Sigmoid colon (tissue), 4 donors: ENCODE data around the gene PARD3.

Experiments
- CTCF ChIP-seq, 4 experiments: fragments of 450-650 bp in 3 of 4; fragments of 200-600 bp in 1 of 4; IDR thresholded peaks; one replicate each; pipeline ENCODE4 v1.5.1; 2016 to 2019; ENCODE audit warnings: antibody characterized with exemption in 4 of 4, mild to moderate bottlenecking in 3 of 4, moderate library complexity in 2 of 4
- EP300 ChIP-seq, 4 donors: sonication (generic); formaldehyde crosslinking; IDR thresholded peaks; one replicate each; pipeline ENCODE4 v1.6.1; 2017; ENCODE audit warnings: antibody characterized with exemption in 4 of 4
- POLR2A ChIP-seq, 2 donors: fragments of 450-650 bp; IDR thresholded peaks; one replicate each; pipeline ENCODE4 v1.6.1; 2016; ENCODE audit warnings: antibody characterized with exemption in 2 of 2, mild to moderate bottlenecking in 2 of 2, moderate library complexity in 2 of 2
- POLR2AphosphoS5 ChIP-seq, 4 donors: sonication (generic); formaldehyde crosslinking; IDR thresholded peaks; one replicate each; pipeline ENCODE4 v1.6.1; 2017; ENCODE audit warnings: antibody characterized with exemption in 4 of 4

DNA sequence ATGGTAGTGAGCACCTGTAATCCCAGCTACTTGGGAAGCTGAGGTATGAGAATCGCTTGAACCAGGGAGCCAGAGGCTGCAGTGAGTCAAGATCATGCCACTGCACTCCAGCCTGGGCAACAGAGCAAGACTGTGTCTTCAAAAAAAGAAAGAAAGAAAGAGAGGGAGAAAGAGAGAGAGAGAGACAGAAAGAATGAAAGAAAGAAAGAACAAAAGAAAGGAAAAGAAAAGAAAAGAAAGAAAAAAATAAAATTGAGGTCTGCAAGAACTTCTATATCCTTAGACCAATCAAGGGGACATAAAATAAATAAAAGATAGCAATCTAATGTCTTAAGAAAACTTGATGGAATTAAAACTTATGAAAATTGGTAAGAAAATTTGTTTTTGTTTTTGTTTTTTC is 34.9 kb upstream of the PARD3 start:
- TF ChIP-seq CTCF (IDR thresholded peaks at IDR 0.05) (no peak), EP300 (IDR thresholded peaks at IDR 0.05) (no peak), POLR2A (IDR thresholded peaks at IDR 0.05) (no peak), POLR2AphosphoS5 (IDR thresholded peaks at IDR 0.05) (no peak)
